Upper lobe of left lung (tissue), 4 donors: ENCODE results near the gene TENM4.

Source experiments
- EP300 ChIP-seq, 4 donors: sonication (generic); formaldehyde crosslinking; IDR thresholded peaks; one replicate each; pipeline ENCODE4 v1.5.1; 2017; ENCODE audit warnings: antibody characterized with exemption in 4 of 4, control low read depth in 2 of 4
- TF ChIP-seq, protein P1 (sequence below), 6 experiments: fragments of 450-650 bp in 4 of 6; fragments of 200-600 bp in 2 of 6; sonication (generic) in 2 of 6; IDR thresholded peaks; one replicate each; pipeline ENCODE4 v1.5.1; 2016 to 2019; ENCODE audit warnings: antibody characterized with exemption in 6 of 6

DNA sequence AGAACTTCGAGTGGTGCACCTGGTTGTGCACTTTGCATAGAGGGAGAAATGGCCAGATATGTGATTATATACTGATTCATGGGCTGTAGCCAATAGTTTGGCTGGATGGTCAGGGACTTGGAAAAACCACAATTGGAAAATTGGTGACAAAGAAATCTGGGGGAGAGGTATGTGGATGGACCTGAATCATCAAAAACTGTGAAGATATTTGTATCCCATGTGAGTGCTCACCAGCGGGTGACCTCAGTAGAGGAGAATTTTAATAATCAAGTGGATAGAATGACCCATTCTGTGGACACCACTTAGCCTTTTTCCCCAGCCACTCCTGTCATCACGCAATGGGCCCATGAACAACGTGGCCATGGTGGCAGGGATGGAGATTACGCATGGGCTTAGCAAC is 818.2 kb downstream of the TENM4 start:
- TF ChIP-seq EP300 (IDR thresholded peaks at IDR 0.05): no peak
- TF ChIP-seq, protein P1, sequence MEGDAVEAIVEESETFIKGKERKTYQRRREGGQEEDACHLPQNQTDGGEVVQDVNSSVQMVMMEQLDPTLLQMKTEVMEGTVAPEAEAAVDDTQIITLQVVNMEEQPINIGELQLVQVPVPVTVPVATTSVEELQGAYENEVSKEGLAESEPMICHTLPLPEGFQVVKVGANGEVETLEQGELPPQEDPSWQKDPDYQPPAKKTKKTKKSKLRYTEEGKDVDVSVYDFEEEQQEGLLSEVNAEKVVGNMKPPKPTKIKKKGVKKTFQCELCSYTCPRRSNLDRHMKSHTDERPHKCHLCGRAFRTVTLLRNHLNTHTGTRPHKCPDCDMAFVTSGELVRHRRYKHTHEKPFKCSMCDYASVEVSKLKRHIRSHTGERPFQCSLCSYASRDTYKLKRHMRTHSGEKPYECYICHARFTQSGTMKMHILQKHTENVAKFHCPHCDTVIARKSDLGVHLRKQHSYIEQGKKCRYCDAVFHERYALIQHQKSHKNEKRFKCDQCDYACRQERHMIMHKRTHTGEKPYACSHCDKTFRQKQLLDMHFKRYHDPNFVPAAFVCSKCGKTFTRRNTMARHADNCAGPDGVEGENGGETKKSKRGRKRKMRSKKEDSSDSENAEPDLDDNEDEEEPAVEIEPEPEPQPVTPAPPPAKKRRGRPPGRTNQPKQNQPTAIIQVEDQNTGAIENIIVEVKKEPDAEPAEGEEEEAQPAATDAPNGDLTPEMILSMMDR (IDR thresholded peaks at IDR 0.05): no peak
